GM18505 (cell line): ENCODE measurements around the gene NPTX2.
"Not testable (repeated sequence)": the region's sequence is repeated elsewhere in the genome, so short reads cannot be mapped to it uniquely, and the experiment has no call there.

Experiments
- ATAC-seq: cut with Tn5 transposase; IDR thresholded peaks from one replicate; pipeline ENCODE4 v1.9.1; 2021; ENCODE audit not compliant: unreplicated experiment
- POLR2A ChIP-seq: IDR thresholded peaks from 4 replicates; pipeline ENCODE4 v1.6.1; 2011; ENCODE audit warnings: borderline replicate concordance; ENCODE audit not compliant: insufficient read depth, insufficient read length; ENCODE audit errors: extremely low read depth

NPTX2 gene, protein sequence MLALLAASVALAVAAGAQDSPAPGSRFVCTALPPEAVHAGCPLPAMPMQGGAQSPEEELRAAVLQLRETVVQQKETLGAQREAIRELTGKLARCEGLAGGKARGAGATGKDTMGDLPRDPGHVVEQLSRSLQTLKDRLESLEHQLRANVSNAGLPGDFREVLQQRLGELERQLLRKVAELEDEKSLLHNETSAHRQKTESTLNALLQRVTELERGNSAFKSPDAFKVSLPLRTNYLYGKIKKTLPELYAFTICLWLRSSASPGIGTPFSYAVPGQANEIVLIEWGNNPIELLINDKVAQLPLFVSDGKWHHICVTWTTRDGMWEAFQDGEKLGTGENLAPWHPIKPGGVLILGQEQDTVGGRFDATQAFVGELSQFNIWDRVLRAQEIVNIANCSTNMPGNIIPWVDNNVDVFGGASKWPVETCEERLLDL

DNA sequence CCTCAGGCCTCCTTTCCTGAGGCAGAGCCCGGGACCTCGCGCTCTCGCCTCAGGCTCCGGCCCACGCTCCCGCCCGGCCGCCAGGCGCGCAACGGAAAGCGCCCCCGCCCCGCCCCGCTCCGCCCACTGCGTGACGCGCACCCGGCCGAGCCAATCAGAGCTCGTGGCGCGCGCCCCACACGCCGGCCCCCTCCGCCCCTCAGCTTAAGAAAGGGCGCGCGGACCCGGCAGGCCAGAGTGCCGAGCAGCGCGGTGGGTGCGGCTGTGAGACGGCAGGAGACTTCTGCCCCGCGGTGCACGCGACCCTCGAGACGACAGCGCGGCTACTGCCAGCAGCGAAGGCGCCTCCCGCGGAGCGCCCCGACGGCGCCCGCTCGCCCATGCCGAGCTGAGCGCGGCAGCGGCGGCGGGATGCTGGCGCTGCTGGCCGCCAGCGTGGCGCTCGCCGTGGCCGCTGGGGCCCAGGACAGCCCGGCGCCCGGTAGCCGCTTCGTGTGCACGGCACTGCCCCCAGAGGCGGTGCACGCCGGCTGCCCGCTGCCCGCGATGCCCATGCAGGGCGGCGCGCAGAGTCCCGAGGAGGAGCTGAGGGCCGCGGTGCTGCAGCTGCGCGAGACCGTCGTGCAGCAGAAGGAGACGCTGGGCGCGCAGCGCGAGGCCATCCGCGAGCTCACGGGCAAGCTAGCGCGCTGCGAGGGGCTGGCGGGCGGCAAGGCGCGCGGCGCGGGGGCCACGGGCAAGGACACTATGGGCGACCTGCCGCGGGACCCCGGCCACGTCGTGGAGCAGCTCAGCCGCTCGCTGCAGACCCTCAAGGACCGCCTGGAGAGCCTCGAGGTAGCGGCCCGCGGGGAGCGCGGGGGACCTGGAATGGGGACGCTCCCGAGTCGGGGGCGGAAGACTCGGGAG lies at the start of gene NPTX2:
Gene NPTX2 (plus strand): TSS at position 235 of the 909 bp plus-strand sequence. CDS start 177 bp downstream, at position 412.
- no peak for TF ChIP-seq POLR2A
- no peak for ATAC-seq

DNA sequence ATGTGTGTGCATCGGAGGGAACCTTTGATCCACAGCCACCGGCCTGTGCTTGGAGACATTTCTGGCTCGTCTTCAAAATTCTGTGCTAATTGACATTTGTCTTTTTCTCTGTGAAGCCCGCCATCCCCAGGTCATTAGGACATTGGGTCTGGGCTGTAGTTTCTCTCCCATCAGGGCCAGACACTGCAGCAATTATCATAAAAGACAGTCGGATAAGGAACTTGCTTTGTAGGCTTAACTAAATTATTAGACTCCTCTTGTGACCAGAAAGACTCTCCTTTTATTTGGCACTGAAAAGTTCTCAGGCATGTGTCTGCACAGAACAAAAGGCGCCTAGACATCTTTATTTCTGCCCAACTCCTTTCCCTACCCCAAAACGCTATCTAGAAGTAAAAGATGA lies 49.1 kb upstream of the NPTX2 start:
- no peak for TF ChIP-seq POLR2A
- no peak for ATAC-seq

DNA sequence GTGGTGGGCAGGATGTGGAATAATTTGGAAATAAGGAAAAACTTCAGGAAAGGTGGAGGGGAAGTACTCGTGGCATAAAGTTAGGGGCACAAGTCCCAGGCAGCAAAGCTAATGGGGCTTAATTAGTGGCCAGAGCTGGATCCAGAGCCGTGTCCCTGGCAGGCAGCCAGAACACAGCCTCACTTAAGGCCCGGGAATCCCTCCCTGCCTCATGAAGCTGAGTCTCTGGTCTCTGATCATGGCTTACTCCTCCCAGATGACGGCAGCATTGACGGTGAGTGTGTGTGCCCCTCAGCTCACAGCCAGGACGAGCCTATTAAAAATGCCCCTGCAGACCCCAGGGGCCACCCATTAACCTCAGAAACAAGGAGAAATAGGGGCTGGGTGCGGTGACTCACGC lies 48.2 kb upstream of the NPTX2 start:
- ATAC-seq, result no peak
- no peak for TF ChIP-seq POLR2A

DNA sequence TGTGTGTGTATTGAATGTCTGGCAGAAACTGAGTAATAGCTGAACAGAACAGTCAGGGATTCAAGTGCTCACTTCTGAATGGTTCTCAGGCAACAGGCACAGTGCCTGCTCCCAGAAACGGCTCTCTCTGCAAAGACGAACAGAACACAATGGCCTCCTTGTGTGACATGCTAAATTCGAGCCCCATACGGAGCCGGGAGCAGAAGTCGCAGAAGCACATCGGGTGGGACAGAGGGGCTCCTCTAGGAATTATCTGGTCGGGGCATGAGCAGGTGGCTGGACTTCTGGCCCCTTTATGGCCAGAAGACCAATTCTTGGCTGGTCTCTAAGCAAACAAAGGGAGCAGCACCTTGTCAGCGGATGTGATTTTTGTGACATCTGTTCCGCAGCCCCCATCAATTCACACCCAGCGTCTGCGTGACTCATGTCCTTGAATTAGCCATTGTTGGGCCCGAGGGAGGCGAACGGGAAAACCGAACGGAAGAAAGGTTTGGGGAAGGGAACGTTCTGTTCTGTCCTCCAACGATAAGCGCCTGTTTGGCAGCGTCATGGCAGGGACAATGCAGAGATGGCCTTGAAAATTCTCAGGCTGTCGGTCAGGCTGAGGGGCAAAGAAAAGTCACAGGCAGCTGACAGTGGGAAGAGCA lies 47.3 kb upstream of the NPTX2 start:
- ATAC-seq, result no peak
- TF ChIP-seq POLR2A, result no peak

DNA sequence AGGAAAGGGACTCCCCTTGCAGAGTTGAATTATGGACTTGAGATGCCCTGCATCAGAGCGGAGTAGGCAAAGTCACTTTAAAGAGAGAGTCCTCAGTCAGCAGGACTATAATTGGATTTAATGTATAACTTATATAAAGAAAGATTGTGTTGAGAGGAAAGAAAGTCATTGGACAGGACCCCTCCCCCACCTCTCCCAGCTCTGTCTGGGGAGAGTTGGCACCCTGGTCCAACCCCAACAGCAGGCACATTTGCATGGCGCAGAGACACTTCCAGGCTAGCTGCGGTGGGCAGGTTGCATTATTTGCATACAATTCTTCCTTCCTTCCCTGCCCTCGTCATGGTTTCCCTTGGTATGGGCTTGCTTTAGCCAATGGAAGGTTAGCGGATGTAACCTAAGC lies 46.1 kb upstream of the NPTX2 start:
- no peak for TF ChIP-seq POLR2A
- ATAC-seq, result no peak

DNA sequence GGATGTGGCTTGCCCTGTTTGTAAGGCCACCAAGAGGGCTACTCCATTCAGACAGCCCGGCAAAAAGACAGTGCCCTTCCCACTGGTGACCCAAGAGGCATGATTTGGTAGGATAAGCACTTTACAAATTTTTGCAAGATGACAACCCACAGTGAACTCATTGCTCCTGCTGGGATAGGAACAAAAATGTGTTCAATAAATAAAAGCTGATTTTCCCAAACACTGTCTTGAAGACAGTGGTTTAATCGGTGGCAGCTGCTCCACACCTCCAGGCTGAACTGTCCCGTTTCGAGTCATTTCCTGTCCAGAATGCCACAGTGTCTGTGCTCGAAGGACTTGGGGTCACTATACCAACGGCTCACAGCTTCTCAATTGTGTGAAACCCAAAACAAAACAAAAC lies 45.1 kb upstream of the NPTX2 start:
- TF ChIP-seq POLR2A, result no peak
- ATAC-seq, result no peak

DNA sequence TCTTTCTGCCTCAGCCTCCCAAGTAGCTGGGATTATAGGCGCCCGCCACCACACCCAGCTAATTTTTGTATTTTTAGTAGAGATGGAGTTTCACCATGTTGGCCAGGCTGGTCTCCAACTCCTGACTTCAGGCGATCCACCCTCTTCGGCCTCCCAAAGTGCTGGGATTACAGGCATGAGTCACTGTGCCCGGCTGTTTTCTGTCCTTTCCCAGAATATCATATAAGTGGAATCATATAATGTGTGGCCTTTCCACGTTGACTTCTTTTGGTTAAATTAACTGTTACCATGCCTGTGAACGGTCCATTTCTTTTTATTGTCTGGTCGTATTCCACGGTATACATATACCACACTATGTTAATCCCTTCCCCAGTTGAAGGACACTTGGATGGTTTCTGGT lies 44.4 kb upstream of the NPTX2 start:
- not testable (repeated sequence) for ATAC-seq

DNA sequence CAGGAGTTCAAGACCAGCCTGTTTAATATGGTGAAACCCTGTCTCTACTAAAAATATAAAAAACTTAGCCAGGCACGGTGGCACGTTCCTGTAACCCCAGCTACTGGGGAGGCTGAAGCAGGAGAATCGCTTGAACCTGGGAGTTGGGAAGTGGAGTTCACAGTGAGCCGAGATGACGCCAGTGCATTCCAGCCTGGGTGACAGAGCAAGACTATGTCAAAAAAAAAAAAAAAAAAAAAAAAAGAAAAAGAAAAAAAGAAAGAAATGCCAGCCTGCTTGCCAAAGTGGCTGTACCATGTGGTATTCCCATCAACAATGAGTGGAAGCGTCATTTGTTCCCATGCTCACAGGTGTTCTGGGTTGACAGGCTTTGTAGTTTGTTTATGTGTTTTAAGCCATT lies 43.3 kb upstream of the NPTX2 start:
- no peak for ATAC-seq
- no peak for TF ChIP-seq POLR2A

DNA sequence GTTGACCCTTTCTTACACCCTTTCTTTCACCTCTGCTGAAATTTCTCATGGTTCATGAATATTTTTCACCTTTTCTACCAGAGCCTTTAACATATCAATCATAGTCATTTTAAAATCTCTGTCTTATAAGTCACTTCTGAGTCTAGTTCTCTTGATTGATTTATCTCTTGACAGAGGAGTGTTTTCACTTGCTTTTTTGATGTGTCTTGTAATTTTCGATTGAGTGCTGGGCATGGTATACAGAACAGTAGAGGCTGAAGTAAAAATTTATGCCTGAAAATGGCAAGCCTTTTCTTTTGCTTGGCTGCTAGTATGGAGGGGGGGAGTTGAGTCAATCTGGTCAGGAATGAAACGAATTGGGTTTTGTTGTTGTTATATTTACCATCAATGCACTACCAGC lies 41.2 kb upstream of the NPTX2 start:
- ATAC-seq, result no peak
- no peak for TF ChIP-seq POLR2A

DNA sequence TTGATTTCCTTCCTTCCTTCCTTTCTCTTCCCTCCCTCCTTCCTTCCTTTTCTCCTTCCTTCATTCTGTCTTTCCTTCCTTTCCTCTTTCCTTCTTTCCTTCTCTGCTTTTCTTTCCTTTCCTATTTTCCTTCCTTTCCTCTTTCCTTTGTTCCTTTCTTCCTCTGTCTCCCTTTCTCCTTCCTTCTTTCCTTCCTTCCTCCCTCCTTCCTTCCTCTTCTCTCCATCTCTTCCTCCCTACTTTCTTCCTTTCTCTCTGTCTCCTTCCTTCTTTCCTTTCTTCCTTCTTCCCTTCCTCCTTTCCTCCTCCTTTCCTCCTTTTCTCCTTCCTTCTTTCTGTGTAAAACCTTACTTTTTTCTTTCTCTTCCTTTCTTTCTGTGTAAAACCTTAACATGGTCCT lies 32.3 kb upstream of the NPTX2 start:
- TF ChIP-seq POLR2A, result no peak
- ATAC-seq, result no peak

DNA sequence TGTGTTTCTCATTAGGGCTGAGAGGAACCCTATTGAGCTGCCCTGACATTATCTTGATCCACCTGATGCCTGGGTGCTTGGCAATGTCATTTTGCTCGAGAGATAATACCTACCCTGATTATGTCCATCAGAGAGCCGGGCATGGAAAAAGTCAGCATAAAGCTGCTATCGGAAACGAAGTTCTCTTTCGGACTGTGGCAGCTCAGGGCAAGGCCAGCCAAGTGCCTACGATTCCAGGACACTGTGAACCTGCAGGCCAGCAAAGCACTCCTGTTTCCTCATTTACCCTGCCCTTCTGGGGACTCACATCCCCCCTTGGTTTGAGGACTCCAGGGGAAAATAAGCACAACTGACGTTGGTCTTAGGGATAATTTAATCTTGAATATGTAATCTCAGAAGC lies 25.2 kb upstream of the NPTX2 start:
- no peak for TF ChIP-seq POLR2A
- ATAC-seq, result no peak

DNA sequence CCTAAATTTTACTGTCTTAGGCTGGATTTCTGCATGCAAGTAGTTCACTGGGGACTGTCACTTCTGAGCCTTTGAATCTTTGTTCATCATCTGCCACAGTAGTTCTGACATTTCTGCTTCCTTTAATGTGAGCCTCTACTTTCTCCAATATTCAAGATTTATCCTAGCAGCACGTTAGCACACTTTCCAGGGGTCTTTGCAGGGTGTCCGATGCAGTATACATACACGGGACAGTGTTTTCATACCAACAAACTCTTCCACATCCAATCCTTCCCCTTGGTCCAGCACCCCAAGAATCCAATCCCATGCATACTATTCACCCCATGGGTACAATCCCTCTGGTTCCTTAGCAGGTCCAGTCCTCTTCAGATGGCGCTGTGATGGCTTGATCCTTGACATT lies 22.7 kb upstream of the NPTX2 start:
- no peak for TF ChIP-seq POLR2A
- ATAC-seq, result no peak

DNA sequence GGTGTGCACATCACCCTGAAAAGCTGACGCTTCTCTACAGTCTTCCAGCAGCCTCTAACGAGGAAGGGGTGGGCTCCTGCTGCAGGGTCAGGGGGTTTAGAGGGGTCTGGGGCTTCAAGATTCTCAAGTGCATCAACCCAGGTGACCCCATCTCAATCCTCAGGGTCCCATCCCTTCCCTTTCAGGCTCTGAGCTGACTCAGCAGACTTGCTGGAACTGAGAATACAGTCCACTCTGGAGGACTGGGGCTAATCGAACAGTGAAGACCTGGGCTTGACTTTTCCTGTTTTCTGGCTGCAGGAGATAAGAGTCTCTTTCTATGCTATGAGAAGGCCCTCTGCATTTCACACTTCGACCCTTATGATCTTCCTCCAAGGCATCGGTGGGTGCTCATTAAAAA lies 22.3 kb upstream of the NPTX2 start:
- no peak for TF ChIP-seq POLR2A
- no peak for ATAC-seq
